Activated naive CD8-positive, alpha-beta T cell treated with anti-CD3 and anti-CD28 coated beads, Interleukin-2, amount 10 ng/mL, durations not matched to agents 7 days and 5 days (primary cell): ENCODE data around the gene ADAM12. TPM values are rescaled to one million over a fixed set of nuclear protein-coding genes. Genes with fewer than 3 reads are reported as not detected.

ENCODE experiments used
- ATAC-seq: fragments of 150-1000 bp; cut with Tn5 transposase; one replicate; pipeline ENCODE4 v1.10.0; 2021; ENCODE audit warnings: low read depth, moderate library complexity
- POLR2A ChIA-PET: fragments of 350-600 bp; sonication (Branson Sonifier 250); formaldehyde crosslinking; loops from one replicate; lab custom pipeline; 2021; ENCODE audit warnings: antibody characterized with exemption; lab: Charles Lee
- DNase-seq: peaks from one replicate; pipeline ENCODE4 v3.0.0; 2021
- H3K27ac Mint-ChIP-seq: one replicate; pipeline ENCODE4 v1.8.0; 2022; ENCODE audit warnings: mild to moderate bottlenecking, mixed read lengths
- H3K27me3 Mint-ChIP-seq: one replicate; pipeline ENCODE4 v1.8.0; 2022; ENCODE audit warnings: mild to moderate bottlenecking, moderate library complexity, mixed read lengths
- H3K36me3 Mint-ChIP-seq: one replicate; pipeline ENCODE4 v1.8.0; 2021; ENCODE audit warnings: mild to moderate bottlenecking, mixed read lengths
- H3K4me1 Mint-ChIP-seq: one replicate; pipeline ENCODE4 v1.8.0; 2021; ENCODE audit warnings: mixed read lengths
- H3K4me3 Mint-ChIP-seq: one replicate; pipeline ENCODE4 v1.8.0; 2022; ENCODE audit warnings: mild to moderate bottlenecking, moderate library complexity, mixed read lengths
- H3K9me3 Mint-ChIP-seq: one replicate; pipeline ENCODE4 v1.8.0; 2021; ENCODE audit warnings: mixed read lengths
- total RNA-seq, 2 experiments: library from RNA; stranded (reverse); gene quantifications; one replicate each; pipeline ENCODE4 v1.2.3, GENCODE V29; 2021

ADAM12 gene
- total RNA-seq, 2 experiments from 2014 or later: 0.17 to 0.39 TPM

DNA sequence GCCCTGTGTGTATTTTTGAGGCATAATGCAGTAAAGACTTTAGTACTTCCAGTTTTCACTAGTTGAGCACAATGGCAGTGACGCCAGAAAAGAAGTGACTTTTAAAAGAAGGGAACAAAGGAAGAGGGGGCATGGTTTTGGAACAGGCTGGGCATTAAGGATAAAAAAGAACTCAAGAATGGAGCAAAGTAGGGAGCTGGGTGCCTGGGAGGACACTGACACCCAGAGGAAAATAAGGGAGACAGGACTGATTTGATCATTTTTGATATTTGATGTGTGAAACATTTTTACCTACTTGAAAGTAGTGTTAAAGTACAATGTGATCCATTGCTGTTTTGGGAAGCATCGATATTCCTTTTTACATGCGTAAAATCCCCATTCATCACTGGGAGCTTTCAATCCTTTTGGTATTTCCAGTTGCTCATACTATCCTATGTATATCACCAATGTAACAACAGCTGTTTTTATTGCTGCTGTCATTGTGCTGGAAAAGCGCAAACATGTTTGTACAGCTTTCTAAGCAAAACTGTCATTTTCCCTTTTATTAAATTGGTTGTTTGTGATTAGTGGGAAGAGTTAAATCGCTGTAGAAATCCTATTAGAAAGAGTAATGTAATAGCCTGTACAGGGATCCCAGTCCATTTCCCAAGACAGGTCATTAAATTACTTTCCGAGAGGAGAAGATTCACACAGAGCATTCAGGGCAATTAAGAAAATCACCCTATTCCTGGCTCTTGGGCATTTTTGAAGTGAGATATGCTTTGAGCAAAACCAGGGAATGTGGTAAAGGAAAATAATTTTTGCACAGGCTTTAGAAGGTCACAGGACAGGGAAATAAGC lies 85.2 kb downstream of the ADAM12 start:
- H3K4me3 Mint-ChIP-seq: no peak overlapping the region
- POLR2A ChIA-PET: no interaction called here
- no peak for ATAC-seq
- no peaks in the 10 kb centered on the region for H3K9me3 Mint-ChIP-seq
- DNase-seq: no peak
- no peaks in the 10 kb centered on the region for H3K27me3 Mint-ChIP-seq
- no peaks in the 10 kb centered on the region for H3K4me1 Mint-ChIP-seq
- no peak overlapping the region for H3K27ac Mint-ChIP-seq
- no peaks in the 10 kb centered on the region for H3K36me3 Mint-ChIP-seq

DNA sequence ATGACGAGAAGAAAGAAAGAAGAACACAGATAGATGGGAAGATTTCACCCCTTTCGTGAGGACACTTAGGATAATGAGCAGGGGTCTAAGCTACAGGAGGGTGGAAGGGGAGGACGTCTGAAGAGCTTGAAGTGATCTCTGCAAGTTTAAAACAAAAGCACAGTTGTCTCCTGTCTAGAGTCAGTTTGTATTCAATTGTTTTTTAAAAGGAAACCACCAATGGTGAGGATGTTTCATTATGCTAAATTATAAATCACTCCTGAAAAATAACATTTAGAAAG lies 85.9 kb downstream of the ADAM12 start:
- no peak for ATAC-seq
- Mint-ChIP-seq H3K9me3 (no peaks in the 10 kb centered on the region), H3K27ac (no peak overlapping the region), H3K36me3 (no peaks in the 10 kb centered on the region), H3K4me3 (no peak overlapping the region), H3K4me1 (no peaks in the 10 kb centered on the region), H3K27me3 (no peaks in the 10 kb centered on the region)
- POLR2A ChIA-PET: no interaction called here
- no peak for DNase-seq

DNA sequence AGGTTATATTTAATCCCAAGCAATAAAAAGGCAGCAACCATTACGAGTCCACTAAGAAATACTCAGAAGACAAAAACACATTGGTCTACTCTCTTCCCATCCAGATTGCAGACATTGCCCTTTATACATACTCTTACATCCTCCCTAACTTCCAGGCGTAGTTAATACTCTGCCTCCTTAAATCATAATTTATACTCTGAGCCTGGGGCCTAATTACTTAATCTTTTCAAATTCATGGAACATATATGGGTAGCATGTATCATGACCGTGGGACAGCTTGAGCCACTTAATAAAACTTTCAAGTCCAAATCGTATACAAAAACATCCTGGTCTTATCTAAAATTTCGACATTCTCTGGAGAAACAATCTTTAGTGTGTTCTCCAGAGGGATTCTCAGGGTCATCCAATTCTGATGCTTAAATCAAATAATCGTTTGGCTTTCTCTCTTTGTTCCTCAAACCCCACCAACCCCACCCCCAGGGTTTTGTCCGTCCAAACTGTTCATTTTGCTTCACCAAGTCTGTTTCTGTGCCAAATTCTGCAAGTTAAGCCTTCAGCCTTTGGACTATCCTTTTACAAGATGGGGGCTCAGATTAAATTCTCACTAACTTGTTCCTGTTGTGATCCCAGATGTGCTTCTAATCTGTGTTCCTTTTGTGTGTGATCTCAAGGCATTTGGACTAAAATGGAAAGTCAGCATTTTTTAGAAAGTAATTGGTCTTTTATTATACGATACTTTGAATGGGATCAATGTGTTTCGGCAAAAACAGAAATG lies 86.4 kb downstream of the ADAM12 start:
- no peaks in the 10 kb centered on the region for H3K9me3 Mint-ChIP-seq
- POLR2A ChIA-PET: no interaction called here
- no peak overlapping the region for H3K4me3 Mint-ChIP-seq
- no peaks in the 10 kb centered on the region for H3K4me1 Mint-ChIP-seq
- no peak overlapping the region for H3K27ac Mint-ChIP-seq
- no peaks in the 10 kb centered on the region for H3K36me3 Mint-ChIP-seq
- ATAC-seq: no peak
- H3K27me3 Mint-ChIP-seq: no peaks in the 10 kb centered on the region
- no peak for DNase-seq

DNA sequence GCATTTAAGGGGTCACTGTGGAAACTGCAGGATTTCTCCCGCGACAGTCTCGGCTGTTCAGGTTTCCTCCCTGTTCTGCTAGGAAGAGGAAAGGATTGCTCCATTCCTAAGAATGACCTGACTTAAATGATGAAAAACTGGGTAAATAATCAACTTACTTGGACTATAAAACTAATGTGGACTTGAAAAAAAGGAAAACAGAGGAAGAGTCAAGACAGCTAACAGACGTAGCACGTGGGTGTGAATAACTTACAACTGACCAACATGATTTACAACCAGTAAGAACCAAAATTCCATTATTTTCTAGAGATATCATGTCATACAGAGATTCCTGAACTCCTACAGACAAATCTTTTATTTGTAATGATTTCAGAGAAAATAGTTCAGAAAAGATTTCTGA lies 93.8 kb downstream of the ADAM12 start:
- Mint-ChIP-seq H3K9me3 (no peaks in the 10 kb centered on the region), H3K4me3 (no peak overlapping the region), H3K27me3 (no peaks in the 10 kb centered on the region), H3K27ac (no peak overlapping the region), H3K36me3 (no peaks in the 10 kb centered on the region), H3K4me1 (no peaks in the 10 kb centered on the region)
- POLR2A ChIA-PET: no interaction called here
- DNase-seq: no peak
- no peak for ATAC-seq

DNA sequence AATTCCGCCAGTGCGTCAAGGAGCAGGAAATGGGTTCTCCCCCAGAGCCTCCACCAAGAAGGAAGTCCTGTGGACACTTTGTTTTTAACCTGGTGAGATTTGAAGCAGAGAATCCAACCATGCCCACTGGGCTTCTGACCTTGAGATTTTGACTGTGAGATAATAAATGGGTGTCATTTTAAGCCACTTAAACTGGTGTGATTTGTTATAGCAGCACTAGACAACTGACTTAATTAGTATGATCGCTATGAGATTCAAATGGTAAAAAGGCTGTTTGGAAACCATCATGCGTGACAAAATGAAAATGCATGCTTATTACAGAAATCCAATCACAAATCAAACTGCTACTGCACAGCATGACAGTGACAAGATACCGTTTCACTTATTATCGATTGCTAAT lies 98.0 kb downstream of the ADAM12 start:
- Mint-ChIP-seq H3K4me3 (no peak overlapping the region), H3K27me3 (no peaks in the 10 kb centered on the region), H3K27ac (no peak overlapping the region), H3K9me3 (no peaks in the 10 kb centered on the region), H3K4me1 (no peaks in the 10 kb centered on the region), H3K36me3 (no peaks in the 10 kb centered on the region)
- ATAC-seq: no peak
- no peak for DNase-seq
- POLR2A ChIA-PET: no interaction called here

DNA sequence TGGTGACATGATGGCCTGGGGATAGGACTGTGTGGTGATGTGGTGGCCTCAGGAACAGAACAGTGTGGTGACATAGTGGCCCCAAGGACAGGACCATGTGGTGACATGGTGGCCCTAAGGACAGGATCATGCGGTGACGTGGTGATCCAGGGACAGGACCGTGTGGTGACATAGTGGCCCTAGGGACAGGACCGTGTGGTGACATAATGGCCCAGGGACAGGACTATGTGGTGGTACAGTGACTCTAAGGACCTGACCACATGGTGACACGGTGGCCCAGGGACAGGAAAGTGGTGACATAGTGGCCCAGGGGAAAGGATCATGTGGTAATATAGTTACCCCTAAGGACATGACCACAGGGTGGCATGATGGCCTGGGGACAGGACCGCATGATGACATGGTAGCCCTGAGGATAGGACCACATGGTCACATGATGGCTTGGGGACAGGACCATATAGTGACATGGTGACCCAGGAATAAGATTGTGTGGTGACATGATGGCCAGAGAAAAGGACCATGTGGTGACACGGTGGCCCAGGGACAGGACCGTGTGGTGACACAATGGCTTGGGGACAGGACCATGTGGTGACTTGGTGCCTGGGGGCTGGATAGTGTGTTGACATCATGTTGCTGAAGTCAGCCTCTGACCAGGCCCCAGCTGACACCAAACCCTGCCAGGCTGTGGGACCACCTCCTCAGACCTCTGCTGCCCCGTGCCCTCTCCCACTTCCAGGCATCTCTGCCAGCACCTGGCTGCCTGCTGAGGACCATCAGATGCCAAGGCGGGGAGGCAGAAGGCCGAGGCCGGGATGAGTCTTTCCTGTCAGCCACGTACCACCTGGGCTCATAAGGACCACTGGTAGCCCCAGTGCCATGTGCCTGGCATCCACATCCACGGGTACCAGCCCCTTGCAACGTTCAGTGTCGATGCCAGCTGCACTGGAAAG lies 99.5 kb downstream of the ADAM12 start:
- DNase-seq: no peak
- ATAC-seq: no peak
- no peak overlapping the region for H3K27ac Mint-ChIP-seq
- POLR2A ChIA-PET: no interaction called here
- H3K27me3 Mint-ChIP-seq: no peaks in the 10 kb centered on the region
- no peaks in the 10 kb centered on the region for H3K36me3 Mint-ChIP-seq
- no peaks in the 10 kb centered on the region for H3K9me3 Mint-ChIP-seq
- no peak overlapping the region for H3K4me3 Mint-ChIP-seq
- H3K4me1 Mint-ChIP-seq: no peaks in the 10 kb centered on the region

DNA sequence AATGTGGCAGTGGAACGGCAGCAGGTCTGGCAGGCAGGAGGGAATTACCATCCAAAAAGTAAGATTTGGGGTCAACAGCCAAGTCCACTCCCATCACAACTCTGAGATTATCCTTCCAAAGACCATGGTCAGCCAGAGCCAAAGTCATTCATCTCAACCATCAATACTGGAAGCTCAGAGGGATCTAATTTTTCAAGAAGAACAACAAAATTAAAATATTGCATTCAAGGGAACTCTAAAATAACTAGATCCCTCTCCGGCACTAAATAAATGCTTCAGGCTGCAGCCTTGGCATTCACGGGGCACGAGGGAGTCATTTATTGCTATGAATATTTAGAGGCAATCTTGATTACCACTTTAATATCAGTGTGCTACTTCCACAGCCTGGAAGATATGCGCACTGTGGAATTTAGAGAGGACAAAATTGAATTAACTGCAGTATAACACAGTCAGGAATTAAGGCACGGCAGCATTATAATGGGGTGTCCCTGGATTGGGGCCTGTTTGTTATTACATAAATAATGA lies 102.0 kb downstream of the ADAM12 start:
- ATAC-seq (no peak), DNase-seq (no peak)
- Mint-ChIP-seq H3K27ac (no peak overlapping the region), H3K27me3 (no peaks in the 10 kb centered on the region), H3K9me3 (no peaks in the 10 kb centered on the region), H3K4me1 (no peaks in the 10 kb centered on the region), H3K36me3 (no peaks in the 10 kb centered on the region), H3K4me3 (no peak overlapping the region)
- POLR2A ChIA-PET: no interaction called here

DNA sequence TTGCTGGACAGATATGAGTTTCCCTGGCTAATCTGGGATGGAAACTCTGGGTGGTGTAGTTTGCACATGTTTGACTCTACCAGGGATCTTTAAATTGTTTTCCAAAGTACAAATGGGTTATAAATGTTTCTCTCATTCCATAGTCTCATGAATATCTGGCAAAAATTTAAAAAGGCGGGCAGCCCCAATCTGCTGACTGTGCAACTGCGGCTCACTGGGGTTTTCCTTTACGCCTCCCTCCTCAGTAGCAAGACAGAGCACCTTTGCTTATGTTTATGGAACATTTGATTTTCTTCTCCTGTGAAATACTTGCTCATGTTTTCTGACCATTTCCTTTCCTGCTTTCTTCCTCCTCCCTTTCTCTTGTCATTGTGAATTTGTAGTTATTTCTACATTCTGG lies 105.0 kb downstream of the ADAM12 start:
- POLR2A ChIA-PET: no interaction called here
- Mint-ChIP-seq H3K4me1 (no peaks in the 10 kb centered on the region), H3K36me3 (no peaks in the 10 kb centered on the region), H3K27ac (no peak overlapping the region), H3K9me3 (no peaks in the 10 kb centered on the region), H3K27me3 (no peaks in the 10 kb centered on the region), H3K4me3 (no peak overlapping the region)
- DNase-seq (no peak), ATAC-seq (no peak)

DNA sequence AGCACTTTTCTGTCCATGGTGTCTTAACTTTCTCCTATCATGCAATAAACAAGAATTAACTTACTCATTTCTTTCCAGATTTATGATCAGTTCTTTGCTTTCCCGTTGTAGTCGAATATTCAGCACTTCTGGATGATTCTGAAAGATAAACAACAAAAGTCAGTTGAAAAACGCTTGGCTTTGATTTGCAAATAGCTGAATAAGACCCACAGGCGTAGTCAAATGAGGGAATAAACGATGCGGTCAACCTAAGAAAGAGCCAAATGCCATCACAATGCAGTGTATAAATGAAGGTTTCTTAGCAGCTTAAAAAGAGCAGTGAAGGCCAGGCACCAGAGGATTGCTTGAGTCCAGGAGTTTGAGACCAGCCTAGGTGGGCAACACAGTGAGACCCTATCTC lies 109.4 kb downstream of the ADAM12 start:
- H3K4me1 Mint-ChIP-seq: no peaks in the 10 kb centered on the region
- no peaks in the 10 kb centered on the region for H3K27me3 Mint-ChIP-seq
- no peaks in the 10 kb centered on the region for H3K9me3 Mint-ChIP-seq
- no peak for ATAC-seq
- no peak overlapping the region for H3K27ac Mint-ChIP-seq
- POLR2A ChIA-PET: no interaction called here
- no peak for DNase-seq
- H3K4me3 Mint-ChIP-seq: no peak overlapping the region
- H3K36me3 Mint-ChIP-seq: no peaks in the 10 kb centered on the region

DNA sequence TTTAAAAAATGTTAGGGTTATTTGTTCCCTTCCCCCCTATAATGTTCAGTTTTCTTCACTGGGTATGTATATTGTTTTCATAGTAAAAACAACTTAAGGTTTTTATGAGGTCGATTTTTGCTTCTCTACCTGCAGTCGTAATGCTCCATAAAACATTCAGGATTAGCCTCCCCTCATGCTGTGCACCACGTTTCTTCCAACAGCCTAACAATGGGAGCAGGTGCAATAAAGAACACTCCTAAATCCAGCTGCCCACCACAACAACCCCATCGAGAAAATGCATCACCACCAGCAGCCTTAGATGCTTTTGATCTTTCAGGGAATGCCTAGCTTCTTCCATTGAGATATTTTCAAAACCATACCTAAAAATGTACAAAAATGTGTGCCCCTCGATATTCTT lies 111.1 kb downstream of the ADAM12 start:
- POLR2A ChIA-PET: no interaction called here
- Mint-ChIP-seq H3K4me3 (no peak overlapping the region), H3K9me3 (no peaks in the 10 kb centered on the region), H3K27me3 (no peaks in the 10 kb centered on the region), H3K4me1 (no peaks in the 10 kb centered on the region), H3K36me3 (no peaks in the 10 kb centered on the region), H3K27ac (no peak overlapping the region)
- ATAC-seq (no peak), DNase-seq (no peak)

DNA sequence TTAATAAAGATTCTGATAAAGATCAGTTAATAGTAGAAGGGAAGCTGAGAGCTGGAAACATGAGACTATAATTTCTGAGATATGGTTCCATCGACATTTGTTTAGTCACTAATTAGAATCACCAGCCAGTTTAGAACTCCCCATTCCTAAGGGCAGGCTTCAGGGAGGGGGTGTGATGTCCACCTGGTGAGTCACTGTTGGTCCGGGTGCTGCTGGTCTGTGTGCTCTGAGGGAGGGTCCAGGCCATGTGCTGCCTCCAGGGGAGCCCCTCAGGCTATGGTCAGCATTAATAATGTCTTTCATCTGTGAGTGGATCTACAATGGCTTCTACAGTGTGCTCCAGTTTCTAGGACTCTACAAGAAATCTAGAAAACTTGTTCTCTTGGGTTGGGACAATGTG lies 115.8 kb downstream of the ADAM12 start:
- Mint-ChIP-seq H3K36me3 (no peaks in the 10 kb centered on the region), H3K27me3 (no peaks in the 10 kb centered on the region), H3K4me3 (no peak overlapping the region), H3K27ac (no peak overlapping the region), H3K9me3 (peaks cover 1% of the 10 kb centered on the region), H3K4me1 (no peaks in the 10 kb centered on the region)
- DNase-seq (no peak), ATAC-seq (no peak)
- POLR2A ChIA-PET: no interaction called here

DNA sequence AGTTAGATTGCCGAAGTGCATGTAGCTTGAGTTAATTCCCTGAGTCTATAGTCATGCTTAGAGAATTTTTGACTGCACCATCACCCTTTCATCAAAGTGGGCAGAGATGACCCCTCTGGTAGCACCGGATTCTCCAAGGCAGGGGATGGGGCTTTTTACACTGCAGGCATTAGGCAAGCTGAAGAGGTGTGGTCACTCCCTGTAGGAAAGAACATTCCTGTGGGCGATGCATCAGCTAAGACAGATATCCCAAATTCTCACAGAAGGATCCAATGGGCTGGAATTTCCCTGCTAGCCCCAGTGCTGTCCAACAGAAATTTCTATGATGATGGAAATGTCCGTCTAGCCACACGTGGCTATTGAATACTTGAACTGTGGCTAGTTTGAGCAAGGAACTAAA lies 118.2 kb downstream of the ADAM12 start:
- no peaks in the 10 kb centered on the region for H3K27me3 Mint-ChIP-seq
- H3K9me3 Mint-ChIP-seq: peaks cover 6% of the 10 kb centered on the region
- no peaks in the 10 kb centered on the region for H3K4me1 Mint-ChIP-seq
- H3K36me3 Mint-ChIP-seq: no peaks in the 10 kb centered on the region
- no peak overlapping the region for H3K27ac Mint-ChIP-seq
- POLR2A ChIA-PET: no interaction called here
- H3K4me3 Mint-ChIP-seq: no peak overlapping the region
- DNase-seq (no peak), ATAC-seq (no peak)
